ENCODE data around the gene PANK1.

The PANK1 gene

DNA sequence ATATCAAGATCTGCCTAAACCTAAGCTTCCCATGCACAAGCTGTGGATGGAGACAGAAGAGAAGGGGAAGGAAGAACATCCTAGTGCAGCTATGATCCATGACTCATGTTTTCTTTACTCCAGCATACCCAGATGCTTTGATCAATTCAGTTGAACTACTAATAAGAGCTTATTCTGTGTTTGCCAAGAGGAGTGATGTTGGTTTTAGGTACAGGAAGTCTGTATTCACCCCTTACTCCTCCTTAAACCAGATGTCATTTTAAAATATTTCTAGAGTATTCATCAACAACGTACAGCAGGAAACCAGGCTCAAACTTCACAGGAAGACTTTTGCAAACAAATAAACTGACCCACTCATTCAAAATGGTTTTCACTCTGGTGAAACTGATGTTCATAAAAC is 29.2 kb downstream of the PANK1 start:
- DNase-seq: no peak

GRCh38 chr10:89615112-89615511 is 29.9 kb downstream of the PANK1 start:
- no peak for DNase-seq

DNA sequence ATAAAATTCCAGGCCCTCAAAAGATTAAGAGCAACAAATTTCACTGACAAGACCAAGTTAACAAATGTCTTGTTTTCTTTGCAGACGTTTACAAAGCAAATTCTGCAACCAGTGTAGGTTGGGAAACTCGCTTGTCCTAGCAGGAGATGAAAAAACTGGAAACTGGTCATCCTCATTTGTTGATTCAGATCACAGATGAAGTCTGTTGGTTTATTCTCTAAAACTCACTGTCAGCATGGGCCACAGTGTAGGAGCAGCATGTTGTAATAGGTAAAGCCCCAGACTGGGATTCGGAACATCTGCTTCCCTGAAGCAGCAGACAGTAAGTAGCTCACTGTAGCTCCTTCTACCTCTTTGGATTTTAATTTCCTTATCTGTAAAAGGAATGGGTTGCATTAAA is 31.5 kb downstream of the PANK1 start:
- DNase-seq: no peak

DNA sequence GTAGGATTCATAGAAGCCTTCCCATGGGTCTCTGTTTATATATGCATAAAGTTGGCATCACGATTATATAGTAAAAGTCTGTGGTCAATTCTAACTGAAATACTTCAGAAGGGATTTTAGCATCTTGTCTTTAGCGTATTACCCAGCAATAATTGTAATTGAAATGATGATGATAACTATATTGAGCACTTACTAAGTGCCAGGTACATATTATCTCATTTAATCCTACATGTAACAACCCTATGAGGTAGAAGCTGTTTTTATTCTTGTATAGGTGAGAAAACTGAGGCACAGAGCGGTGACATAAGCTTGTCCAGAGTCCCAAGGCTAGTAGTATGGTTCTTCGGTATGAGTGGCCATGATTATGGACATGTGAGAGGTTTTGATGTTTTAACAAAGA is 33.8 kb downstream of the PANK1 start:
- no peak for DNase-seq

DNA sequence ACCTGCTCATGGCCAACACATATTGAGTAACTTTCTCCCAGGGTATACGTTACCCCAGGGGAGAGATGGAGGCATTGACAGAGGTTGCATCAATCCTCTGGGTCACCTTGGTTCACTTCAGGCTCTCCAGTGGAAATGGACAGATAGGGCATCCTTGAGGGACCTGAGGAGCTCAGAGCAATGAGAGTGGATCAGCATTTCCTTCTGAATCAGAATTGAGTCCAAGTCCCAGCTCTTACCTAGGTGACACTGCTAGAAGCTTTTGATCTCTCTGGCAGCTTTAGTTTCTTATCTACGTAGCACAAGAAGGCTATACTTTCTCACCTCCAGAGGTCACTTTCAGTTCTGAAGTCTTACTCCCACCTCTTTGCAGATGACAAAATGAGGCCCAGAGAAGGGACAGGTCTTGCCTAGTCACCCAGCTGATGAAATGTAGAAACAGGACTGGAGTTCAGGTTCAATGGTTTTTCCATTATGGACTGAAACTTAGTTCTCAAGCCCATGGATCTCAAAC is 35.2 kb downstream of the PANK1 start:
- no peak for DNase-seq

DNA sequence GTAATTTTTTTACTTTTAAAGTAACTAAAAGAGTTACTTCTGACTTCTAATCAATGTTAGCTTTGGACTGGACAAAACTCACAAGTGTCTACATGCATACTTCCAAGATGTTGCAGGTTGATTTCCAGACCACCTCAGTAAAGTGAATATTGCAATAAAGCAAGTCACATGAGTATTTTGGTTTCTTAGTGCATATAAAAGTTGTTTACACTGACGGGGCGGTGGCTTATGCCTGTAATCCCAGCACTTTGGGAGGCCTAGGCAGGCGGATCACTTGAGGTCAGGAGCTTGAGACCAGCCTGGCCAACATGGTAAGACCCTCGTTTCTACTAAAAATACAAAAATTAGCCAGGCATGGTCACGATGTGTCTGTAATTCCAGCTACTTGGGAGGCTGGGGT is 40.8 kb downstream of the PANK1 start:
- no peak for DNase-seq

GRCh38 chr10:89602919-89603318 is 42.1 kb downstream of the PANK1 start:
- DNase-seq: no peak

DNA sequence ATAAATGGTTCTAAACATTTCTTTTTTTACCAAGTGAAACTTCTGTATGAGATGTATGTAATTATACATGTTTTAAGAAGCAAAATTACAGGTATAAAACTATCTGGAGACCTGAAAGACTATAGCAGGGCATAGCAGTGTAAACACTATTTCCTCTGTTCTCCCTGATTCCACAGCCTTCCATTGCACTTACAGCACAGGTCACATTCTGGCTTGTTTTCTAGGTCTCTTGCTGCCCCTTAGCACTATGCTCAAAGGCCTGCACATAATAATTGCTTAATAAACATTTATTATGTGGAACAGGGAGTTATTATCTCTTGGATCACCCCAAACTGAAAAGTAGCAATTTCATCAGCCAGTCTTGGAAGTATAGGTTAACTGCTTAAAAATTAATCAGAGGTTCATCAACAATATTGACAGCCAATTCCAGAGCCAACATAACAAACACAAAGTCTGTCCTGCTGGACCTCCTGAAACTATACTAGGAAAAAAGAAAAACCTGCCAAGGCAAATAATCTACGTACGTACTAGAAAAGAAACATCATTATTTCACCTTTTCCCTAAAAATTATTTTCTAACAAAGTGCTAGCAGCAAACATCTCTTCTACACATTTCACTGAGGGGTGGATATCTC is 43.2 kb downstream of the PANK1 start:
- DNase-seq: no peak

GRCh38 chr10:89600041-89600440 is 45.0 kb downstream of the PANK1 start:
- no peak for DNase-seq

DNA sequence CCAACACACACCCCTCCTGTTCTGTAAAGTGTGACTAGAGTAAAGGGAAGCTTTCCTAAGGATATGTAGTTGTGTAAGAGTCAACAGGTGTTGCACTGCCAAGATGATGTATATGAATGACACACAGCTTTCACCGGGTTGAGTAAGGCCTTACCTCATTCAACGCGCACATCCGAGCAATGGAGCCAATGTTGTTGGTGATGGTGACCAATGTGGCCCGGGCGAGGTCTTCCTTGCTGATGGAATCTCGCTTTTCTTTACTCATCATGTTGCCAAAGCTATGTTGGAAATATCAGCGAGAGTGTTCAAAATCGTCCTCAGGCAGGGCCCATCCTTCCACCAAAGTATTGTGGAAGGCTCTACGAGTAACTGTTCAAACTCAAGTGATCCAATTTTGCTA is 52.0 kb downstream of the PANK1 start:
- DNase-seq: no peak

DNA sequence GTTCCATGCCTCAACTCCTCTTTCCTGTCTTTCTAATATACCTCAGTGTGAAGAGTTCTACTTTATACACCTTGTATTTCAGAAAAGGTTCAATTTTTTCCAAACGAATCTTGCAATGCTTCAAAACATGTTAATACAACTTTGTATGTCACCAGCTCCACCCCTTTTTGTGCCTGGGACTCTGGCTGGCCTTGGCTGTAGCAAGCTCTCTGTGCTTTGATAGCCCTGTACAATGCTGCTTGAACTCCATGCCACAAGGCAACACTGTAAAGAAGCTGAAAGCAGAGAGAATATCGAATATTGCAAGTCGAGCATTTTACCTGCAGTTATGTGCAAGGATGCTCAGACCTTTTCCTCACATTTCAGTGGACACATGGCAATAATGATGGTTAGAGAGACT is 52.5 kb downstream of the PANK1 start:
- DNase-seq: no peak

DNA sequence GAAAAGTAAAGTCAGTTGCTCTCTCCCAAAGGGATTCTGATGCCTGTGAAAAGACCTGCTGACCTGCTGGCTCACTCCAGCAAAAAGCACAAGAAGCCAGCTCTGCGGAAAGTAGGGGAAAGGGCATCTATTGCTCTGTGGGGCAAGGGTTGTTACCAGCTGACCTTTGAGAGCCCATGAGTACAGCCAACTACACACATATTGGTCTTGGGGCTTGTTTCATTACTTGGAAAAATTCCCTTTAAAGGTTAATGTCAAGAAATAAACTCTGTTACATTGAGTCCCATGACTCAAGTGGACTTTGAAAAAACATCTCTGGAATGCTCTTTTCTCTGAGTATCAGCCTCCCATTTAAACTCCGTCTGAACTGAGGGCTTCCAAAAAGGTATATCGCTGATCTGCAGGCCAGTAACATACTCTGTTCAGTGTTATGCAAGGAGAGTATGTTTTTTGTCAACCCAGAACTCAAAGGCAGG is 53.2 kb downstream of the PANK1 start:
- DNase-seq: peak; percentile 9

DNA sequence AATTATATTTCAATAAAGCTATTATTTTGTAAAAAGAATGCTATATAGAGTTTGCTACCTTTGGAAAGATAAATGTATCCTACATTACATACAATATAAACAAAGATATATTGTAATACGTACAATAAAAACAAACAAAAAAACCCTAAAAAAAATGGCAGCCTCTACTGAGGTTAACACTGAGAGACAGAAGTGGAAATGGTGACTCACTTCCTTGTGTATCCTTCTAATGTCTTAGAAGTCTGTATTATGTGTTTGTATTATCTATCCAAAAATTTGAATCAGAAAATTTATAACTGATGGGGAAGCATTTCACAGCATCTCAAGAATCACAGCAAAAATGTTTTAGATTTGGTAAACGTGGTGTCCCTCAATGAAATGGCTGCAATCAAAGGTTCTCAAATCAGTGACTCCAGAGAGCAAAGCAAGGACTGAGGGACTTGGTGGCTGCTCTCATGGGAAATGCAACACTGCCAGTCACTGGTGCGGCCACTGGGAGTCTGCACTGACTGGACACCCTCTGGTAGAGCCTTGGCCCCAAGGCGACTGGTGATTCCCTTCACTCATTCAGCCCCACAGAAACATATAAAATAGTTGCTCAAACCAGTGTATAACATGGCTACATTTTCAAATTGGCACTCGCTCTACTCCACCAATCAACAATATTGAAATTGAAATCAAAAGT is 53.8 kb downstream of the PANK1 start:
- DNase-seq: no peak

DNA sequence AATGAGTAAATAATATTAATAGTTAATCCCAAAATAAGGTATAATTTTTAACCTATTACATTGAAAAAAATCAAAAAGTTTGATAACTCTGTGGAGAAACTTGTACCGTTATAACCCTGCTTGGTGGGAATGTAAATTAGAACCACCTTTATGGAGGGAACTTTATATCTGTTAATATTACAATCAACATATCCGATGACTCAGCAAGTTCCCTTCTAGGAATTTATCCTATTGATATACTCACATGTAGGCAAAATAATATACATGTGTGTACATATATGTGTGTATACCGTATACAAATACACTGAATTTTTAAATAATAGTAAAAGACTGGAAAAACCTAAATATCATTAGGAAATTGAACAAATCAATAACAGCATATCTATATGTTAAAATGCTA is 54.7 kb downstream of the PANK1 start:
- no peak for DNase-seq

- DNase-seq: no peak
Measured at GRCh38 chr10:89589101-89589720, 55.8 kb downstream of the PANK1 start.

- no peak for DNase-seq
Measured at GRCh38 chr10:89588671-89589070, 56.4 kb downstream of the PANK1 start.

DNA sequence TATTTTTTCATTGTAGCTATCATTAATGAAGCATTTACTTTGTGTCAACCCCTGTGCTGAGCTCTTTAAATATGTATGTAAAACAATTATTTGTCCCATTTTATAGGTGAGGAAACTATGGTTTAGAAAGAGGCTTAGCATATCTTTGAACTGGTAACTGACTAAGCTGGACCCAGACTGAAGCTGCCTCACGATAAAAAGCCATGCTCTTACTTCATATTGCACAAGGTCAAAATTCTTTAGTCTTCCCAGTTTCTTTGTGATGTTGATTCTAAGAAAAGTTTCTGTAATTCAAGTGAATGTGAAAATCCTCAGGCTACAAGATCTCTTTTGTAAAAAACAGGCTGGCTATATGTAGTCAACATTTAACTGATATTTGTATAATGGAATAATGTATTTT is 63.0 kb downstream of the PANK1 start:
- DNase-seq: no peak

- DNase-seq: peak; percentile 34
Measured at GRCh38 chr10:89580243-89580642, 64.8 kb downstream of the PANK1 start.

DNA sequence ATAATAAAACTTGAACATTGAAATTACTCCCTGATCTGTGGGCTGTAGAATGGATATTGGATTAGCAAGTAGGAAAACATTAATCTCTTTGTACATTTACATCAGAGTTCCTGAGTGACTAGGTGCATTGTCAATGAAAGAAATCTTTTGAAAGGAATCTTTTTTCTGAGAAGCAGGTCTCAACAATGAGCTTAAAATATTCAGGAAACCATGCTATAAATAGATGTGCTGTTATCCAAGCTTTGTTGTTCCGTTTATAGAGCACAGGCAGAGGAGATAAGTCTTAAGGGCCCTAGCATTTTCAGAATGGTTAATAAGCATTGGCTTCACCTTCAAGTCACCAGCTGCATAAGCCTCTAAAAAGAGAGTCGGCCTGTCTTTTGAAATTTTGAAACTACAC is 68.3 kb downstream of the PANK1 start:
- no peak for DNase-seq

GRCh38 chr10:89576022-89576421 is 69.0 kb downstream of the PANK1 start:
- no peak for DNase-seq

- no peak for DNase-seq
Measured at GRCh38 chr10:89575031-89575430, 70.0 kb downstream of the PANK1 start.

DNA sequence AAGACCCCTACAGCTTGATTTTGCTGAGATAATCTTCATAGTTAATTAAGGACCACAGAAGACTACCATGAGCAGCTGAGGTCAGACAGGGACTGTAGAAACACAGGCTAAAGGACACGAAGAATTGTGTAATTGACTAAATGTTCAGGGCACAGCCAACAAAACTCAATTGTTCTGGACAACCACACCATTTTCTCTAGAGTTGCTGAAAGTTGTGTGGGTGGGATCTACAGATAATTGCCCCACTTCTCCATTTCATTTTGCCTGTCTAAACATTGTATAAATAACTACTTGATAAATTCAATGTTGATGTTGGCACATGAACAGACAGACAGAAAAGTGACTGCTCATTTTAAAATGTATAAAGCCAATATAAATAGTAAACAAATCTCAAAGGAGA is 70.7 kb downstream of the PANK1 start:
- peak; percentile 26 for DNase-seq

GRCh38 chr10:89567576-89568245 is 77.3 kb downstream of the PANK1 start:
- no peak for DNase-seq

GRCh38 chr10:89566992-89567391 is 78.0 kb downstream of the PANK1 start:
- DNase-seq: no peak
